GM12878 (cell line): ENCODE measurements around the gene MAP3K1.

ENCODE experiments used
- SMC3 ChIP-seq: IDR thresholded peaks from 2 replicates; pipeline ENCODE4 v1.6.1; 2011; ENCODE audit warnings: low read length, improper control_type of control experiment, borderline replicate concordance
- TF ChIP-seq, protein P1 (sequence below): IDR thresholded peaks from 2 replicates; pipeline ENCODE4 v1.6.1; 2011; ENCODE audit warnings: low read depth, mild to moderate bottlenecking, low read length, moderate library complexity, borderline replicate concordance; ENCODE audit errors: extremely low read depth

DNA sequence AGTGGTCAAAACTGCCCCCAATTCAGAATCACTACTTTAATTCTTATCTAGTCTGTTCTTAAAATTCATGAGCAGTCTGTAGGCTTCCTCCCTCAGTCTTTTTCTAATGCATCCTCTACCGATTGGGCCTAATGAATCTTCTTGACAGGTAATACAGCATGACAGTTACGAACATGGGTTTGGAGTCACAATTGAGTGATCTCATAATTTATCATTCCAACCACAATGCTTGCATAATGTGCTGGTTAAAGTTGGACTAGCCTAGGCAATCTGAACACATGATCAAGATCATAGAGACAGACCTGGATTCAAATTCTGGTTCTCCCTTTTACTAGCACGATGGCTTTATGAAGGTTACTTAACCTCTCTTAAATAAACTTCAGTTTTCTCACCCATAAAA lies 61.0 kb downstream of the MAP3K1 start:
- TF ChIP-seq SMC3: no peak
- TF ChIP-seq, protein P1, sequence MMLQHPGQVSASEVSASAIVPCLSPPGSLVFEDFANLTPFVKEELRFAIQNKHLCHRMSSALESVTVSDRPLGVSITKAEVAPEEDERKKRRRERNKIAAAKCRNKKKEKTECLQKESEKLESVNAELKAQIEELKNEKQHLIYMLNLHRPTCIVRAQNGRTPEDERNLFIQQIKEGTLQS: no peak
